Measurements from ENCODE around the gene CCR2. TPM values are rescaled to one million over a fixed set of nuclear protein-coding genes. Genes with fewer than 3 reads are reported as not detected.

CCR2 gene
- polyA plus RNA-seq, 1 donor (not counting 4 experiments of a cell fraction or from before 2014, with no cell fraction given) = 0.07 TPM

GRCh38 chr3:46358466-46358865, 4.6 kb downstream of the CCR2 start:
- H3K9ac ChIP-seq (ENCODE audit: control insufficient read depth, extremely low read depth, insufficient read depth, low read length) = no peak overlapping the region
- no peaks in the 10 kb centered on the region for H3K79me2 ChIP-seq (ENCODE audit: control insufficient read depth, insufficient read depth, low read length)
- H4K20me1 ChIP-seq (ENCODE audit: control insufficient read depth, extremely low read depth, insufficient read depth, low read length) = no peaks in the 10 kb centered on the region
- H3K9me1 ChIP-seq (ENCODE audit: control insufficient read depth, extremely low read depth, insufficient read depth, low read length) = no peaks in the 10 kb centered on the region
- H3K36me3 ChIP-seq (ENCODE audit: control insufficient read depth in 2 of 2, extremely low read depth in 1 of 2, insufficient read depth in 2 of 2, low read length in 2 of 2) = no peaks in the 10 kb centered on the region
- H2AFZ ChIP-seq (ENCODE audit: control insufficient read depth, low read length) = no peak overlapping the region
- FAIRE-seq = no peak
- no peak for DNase-seq (ENCODE audit: low read depth, low spot score)
- H3K27ac ChIP-seq (ENCODE audit: control insufficient read depth, insufficient read depth, low read length) = no peak overlapping the region
- no peak for TF ChIP-seq EZH2 (IDR thresholded peaks at IDR 0.05; ENCODE audit: low read length)
- TF ChIP-seq CTCF (optimal IDR thresholded peaks at IDR 0.05 in 1 of 3, IDR thresholded peaks at IDR 0.05 in 1 of 3, conservative IDR thresholded peaks at IDR 0.05 in 1 of 3; ENCODE audit: extremely low read depth in 1 of 3, insufficient read depth in 2 of 3, low read length in 3 of 3) = no peak
- peaks cover 3% of the 10 kb centered on the region for H3K4me1 ChIP-seq (ENCODE audit: control insufficient read depth, extremely low read depth, insufficient read depth, low read length)
- no peak overlapping the region for H3K4me3 ChIP-seq (ENCODE audit: control insufficient read depth in 2 of 3, extremely low read depth in 1 of 3, insufficient read depth in 2 of 3, low read depth in 1 of 3, low read length in 3 of 3)
- dilution Hi-C loops (cut with MboI; ENCODE audit: extremely low pct_ligation_motif_present, low sequenced_read_pairs) = no loop called here
- peaks cover 40% of the 10 kb centered on the region for H3K27me3 ChIP-seq (ENCODE audit: control insufficient read depth, extremely low read depth, insufficient read depth, low read length)
- no peak overlapping the region for H3K4me2 ChIP-seq (ENCODE audit: control insufficient read depth, extremely low read depth, insufficient read depth, low read depth, low read length)
- no peaks in the 10 kb centered on the region for H3K9me3 ChIP-seq (ENCODE audit: control insufficient read depth, low read depth, low read length)

GRCh38 chr3:46359733-46360493, 6.0 kb downstream of the CCR2 start:
- Histone ChIP-seq H3K9me1 (ENCODE audit: control insufficient read depth, extremely low read depth, insufficient read depth, low read length) (no peaks in the 10 kb centered on the region), H3K27ac (ENCODE audit: control insufficient read depth, insufficient read depth, low read length) (no peak overlapping the region), H3K9me3 (ENCODE audit: control insufficient read depth, low read depth, low read length) (no peaks in the 10 kb centered on the region), H3K36me3 (ENCODE audit: control insufficient read depth in 2 of 2, extremely low read depth in 1 of 2, insufficient read depth in 2 of 2, low read length in 2 of 2) (no peaks in the 10 kb centered on the region), H3K4me3 (ENCODE audit: control insufficient read depth in 2 of 3, extremely low read depth in 1 of 3, insufficient read depth in 2 of 3, low read depth in 1 of 3, low read length in 3 of 3) (no peak overlapping the region), H3K79me2 (ENCODE audit: control insufficient read depth, insufficient read depth, low read length) (no peaks in the 10 kb centered on the region), H3K27me3 (ENCODE audit: control insufficient read depth, extremely low read depth, insufficient read depth, low read length) (peaks cover 30% of the 10 kb centered on the region), H4K20me1 (ENCODE audit: control insufficient read depth, extremely low read depth, insufficient read depth, low read length) (no peaks in the 10 kb centered on the region), H2AFZ (ENCODE audit: control insufficient read depth, low read length) (no peak overlapping the region), H3K4me1 (ENCODE audit: control insufficient read depth, extremely low read depth, insufficient read depth, low read length) (peaks cover 3% of the 10 kb centered on the region), H3K4me2 (ENCODE audit: control insufficient read depth, extremely low read depth, insufficient read depth, low read depth, low read length) (no peak overlapping the region), H3K9ac (ENCODE audit: control insufficient read depth, extremely low read depth, insufficient read depth, low read length) (no peak overlapping the region)
- FAIRE-seq (no peak), DNase-seq (ENCODE audit: low read depth, low spot score) (no peak)
- dilution Hi-C loops (cut with MboI; ENCODE audit: extremely low pct_ligation_motif_present, low sequenced_read_pairs) = no loop called here
- TF ChIP-seq CTCF (optimal IDR thresholded peaks at IDR 0.05 in 1 of 3, IDR thresholded peaks at IDR 0.05 in 1 of 3, conservative IDR thresholded peaks at IDR 0.05 in 1 of 3; ENCODE audit: extremely low read depth in 1 of 3, insufficient read depth in 2 of 3, low read length in 3 of 3) (no peak), EZH2 (IDR thresholded peaks at IDR 0.05; ENCODE audit: low read length) (no peak)
